ENCODE measurements around the gene TIMM23.

DNA sequence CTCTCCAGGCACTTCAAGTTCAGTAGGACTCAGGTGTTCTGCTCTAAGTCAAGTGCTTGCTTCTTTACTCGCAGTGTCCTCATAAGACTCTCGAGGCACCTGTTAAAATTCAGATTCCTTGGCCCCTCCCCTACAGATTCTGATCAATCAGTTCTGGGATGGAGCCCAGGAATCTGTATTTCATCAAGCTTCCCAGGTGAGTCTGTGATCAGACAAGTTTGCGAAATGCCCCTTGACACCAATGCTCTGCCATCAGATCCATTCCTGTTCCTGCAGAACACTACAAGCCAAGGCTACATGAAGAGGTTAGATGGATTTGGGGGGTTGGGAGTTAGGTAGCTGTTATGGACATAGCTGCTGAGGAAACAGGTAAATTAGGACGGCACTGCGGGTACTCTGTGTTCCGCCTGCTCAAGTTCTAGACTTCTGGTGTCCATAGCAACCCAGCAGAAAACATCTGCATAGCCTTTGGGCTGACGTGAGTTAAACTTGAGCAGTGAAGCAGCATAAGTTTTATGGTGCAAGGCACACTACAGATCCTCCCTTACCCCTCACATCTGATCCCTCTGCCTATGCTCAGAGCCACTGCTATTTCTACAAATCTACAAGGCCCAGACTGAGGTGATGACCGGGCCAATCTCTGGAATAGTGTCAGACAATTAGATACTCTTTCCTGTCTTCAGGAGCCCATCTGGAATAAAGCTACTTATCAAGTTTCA lies 65.0 kb downstream of the TIMM23 start:
- TF ChIP-seq, protein P1, sequence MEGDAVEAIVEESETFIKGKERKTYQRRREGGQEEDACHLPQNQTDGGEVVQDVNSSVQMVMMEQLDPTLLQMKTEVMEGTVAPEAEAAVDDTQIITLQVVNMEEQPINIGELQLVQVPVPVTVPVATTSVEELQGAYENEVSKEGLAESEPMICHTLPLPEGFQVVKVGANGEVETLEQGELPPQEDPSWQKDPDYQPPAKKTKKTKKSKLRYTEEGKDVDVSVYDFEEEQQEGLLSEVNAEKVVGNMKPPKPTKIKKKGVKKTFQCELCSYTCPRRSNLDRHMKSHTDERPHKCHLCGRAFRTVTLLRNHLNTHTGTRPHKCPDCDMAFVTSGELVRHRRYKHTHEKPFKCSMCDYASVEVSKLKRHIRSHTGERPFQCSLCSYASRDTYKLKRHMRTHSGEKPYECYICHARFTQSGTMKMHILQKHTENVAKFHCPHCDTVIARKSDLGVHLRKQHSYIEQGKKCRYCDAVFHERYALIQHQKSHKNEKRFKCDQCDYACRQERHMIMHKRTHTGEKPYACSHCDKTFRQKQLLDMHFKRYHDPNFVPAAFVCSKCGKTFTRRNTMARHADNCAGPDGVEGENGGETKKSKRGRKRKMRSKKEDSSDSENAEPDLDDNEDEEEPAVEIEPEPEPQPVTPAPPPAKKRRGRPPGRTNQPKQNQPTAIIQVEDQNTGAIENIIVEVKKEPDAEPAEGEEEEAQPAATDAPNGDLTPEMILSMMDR (IDR thresholded peaks at IDR 0.05), result no peak
- TF ChIP-seq SIN3A (IDR thresholded peaks at IDR 0.05; ENCODE audit: borderline replicate concordance, insufficient read depth, low read depth, low read length) (no peak), POLR2AphosphoS5 (IDR thresholded peaks at IDR 0.05; ENCODE audit: low read depth, low read length) (no peak)
